Heart left ventricle (tissue), 13 donors: ENCODE measurements around the gene PTPRK.

Experiments
- POLR2A ChIP-seq, 2 donors: fragments of 450-650 bp; IDR thresholded peaks; one replicate each; pipeline ENCODE4 v1.6.1; 2017; ENCODE audit warnings: antibody characterized with exemption in 2 of 2, mild to moderate bottlenecking in 2 of 2, moderate library complexity in 2 of 2
- TF ChIP-seq, protein P1 (sequence below), 12 donors: fragments of 200-600 bp; sonication (generic) in 4 of 12; IDR thresholded peaks; one replicate each; pipeline versions ENCODE4 v1.5.0 to v1.8.0; 2018 to 2022; ENCODE audit warnings: antibody characterized with exemption in 12 of 12, mild to moderate bottlenecking in 5 of 12
- donor health status: ischemic (EF 13 %, LVEDD 7.1; RV severe dilation, severe dysfunction).
- donor health status: DM: no; HTN: yes; CAD: no.
- donor health status: DM: no; HTN: no; CAD: no.
- donor health status: ischemic (EF 25% LVEDD 6.9; RV normal size, moderate dysfunction).
- donor health status: ischemic (EF 25% LVEDD 5.7; RV mildly dilated, moderate dysfunction).
- donor health status: ischemic (EF 35%, LVEDD 5.7; RV mildly dilated, moderate dysfunction).
- donor health status: nonischemic (EF 11% LVEDD 7.7; RV severe dilation, severe dysfunction).
- donor health status: DM: yes; HTN: yes; CAD: no.
- donor health status: PGD.
- donor health status: ischemic (EF 29% LVEDD 5.4; RV normal size, mild dysfunction).
- donor health status: nonischemic (EF 23%, LVEDD 6.1; RV moderate dilation, normal function).

DNA sequence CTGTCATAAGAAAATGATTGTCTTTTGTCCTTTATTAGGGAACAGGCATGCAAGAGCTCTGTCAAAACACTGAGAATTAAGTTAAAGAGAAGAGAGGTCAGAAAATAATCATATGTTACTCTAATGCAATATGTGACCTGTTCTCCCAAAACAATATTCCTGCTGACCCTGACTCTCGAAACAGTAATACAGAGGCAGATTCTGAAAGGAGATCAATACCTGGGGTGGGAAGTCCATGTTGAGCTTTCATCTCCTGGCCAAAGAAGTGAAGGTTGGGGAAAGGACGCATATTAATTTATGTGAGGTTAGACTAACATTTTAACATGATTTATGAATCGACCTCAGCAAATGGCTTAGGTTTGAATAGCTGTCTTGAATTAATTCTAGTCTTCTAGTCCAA is 243.0 kb downstream of the PTPRK start:
- TF ChIP-seq, protein P1, sequence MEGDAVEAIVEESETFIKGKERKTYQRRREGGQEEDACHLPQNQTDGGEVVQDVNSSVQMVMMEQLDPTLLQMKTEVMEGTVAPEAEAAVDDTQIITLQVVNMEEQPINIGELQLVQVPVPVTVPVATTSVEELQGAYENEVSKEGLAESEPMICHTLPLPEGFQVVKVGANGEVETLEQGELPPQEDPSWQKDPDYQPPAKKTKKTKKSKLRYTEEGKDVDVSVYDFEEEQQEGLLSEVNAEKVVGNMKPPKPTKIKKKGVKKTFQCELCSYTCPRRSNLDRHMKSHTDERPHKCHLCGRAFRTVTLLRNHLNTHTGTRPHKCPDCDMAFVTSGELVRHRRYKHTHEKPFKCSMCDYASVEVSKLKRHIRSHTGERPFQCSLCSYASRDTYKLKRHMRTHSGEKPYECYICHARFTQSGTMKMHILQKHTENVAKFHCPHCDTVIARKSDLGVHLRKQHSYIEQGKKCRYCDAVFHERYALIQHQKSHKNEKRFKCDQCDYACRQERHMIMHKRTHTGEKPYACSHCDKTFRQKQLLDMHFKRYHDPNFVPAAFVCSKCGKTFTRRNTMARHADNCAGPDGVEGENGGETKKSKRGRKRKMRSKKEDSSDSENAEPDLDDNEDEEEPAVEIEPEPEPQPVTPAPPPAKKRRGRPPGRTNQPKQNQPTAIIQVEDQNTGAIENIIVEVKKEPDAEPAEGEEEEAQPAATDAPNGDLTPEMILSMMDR (IDR thresholded peaks at IDR 0.05) = no peak
- TF ChIP-seq POLR2A (IDR thresholded peaks at IDR 0.05) = no peak
